ENCODE results near the gene MOV10.

- TF ChIP-seq IRF5 (IDR thresholded peaks at IDR 0.05; ENCODE audit: borderline replicate concordance), result no peak
- peak; percentile 88 for TF ChIP-seq PML (IDR thresholded peaks at IDR 0.05; ENCODE audit: low read length)
- no peak for TF ChIP-seq MYC (IDR thresholded peaks at IDR 0.05; ENCODE audit: insufficient read depth, insufficient read length, insufficient replicate concordance, low read length, severe bottlenecking)
- TF ChIP-seq ZNF274 (IDR thresholded peaks at IDR 0.05; ENCODE audit: insufficient read depth, insufficient read length), result no peak
- peak; percentile 90 for TF ChIP-seq IKZF1 (conservative IDR thresholded peaks at IDR 0.05)
- peak; percentile 67 for TF ChIP-seq SPI1 (IDR thresholded peaks at IDR 0.05; ENCODE audit: borderline replicate concordance, insufficient read depth, low read depth, low read length)
- no peak for TF ChIP-seq CTCF (IDR thresholded peaks at IDR 0.05 in 2 of 3, conservative IDR thresholded peaks at IDR 0.05 in 1 of 3; ENCODE audit: control insufficient read depth in 2 of 3, extremely low read depth in 1 of 3, insufficient read depth in 1 of 3, low read depth in 3 of 3, low read length in 3 of 3)
- TF ChIP-seq EGR1 (IDR thresholded peaks at IDR 0.05; ENCODE audit: borderline replicate concordance in 1 of 2, low read depth in 2 of 2, low read length in 2 of 2), result no peak
- no peak; the same call in 1 of the 2 replicates for TF ChIP-seq MXI1 (IDR thresholded peaks at IDR 0.05; ENCODE audit: low read depth, low read length)
- no peak for TF ChIP-seq NFIC (IDR thresholded peaks at IDR 0.05; ENCODE audit: low read depth, low read length)
- no peak for TF ChIP-seq REST (IDR thresholded peaks at IDR 0.05; ENCODE audit: low read depth, low read length)
Observed at GRCh38 chr1:112704934-112705627, 30.6 kb downstream of the MOV10 start.

Data from GM12878 (cell line).